DMS53 treated with DMSO at 0.1 percent for 48 hours (cell line): ENCODE measurements around the gene IL26.
A peak's percentile ranks its signal among the peaks of the same experiment; 100 is the strongest.
"Not testable (repeated sequence)": the region's sequence is repeated elsewhere in the genome, so short reads cannot be mapped to it uniquely, and the experiment has no call there.

ENCODE experiments used
- DNase-seq: peaks from one replicate; lab custom pipeline; 2025; ENCODE audit not compliant: unreplicated experiment; lab: John Stamatoyannopoulos, UW

The IL26 gene

DNA sequence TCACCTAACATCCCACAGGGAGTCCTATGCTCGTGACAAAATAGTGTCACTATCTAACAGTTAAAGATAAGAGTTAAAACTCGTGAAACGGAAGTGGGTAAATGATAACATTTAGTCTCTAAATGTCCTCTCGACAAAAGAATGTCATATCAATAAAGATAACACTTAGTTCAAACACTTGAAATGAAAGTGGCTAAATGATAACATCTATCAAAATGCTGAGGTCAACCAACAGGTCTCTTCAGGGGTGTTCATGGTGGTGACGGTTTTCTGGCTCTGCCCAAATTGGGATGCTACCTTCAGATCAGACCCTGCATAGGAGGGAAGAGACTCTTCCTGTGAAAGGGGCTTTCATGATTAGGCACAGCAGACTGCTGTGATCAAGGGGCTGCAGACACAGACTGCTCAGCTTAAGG, 22.1 kb downstream of the IL26 start:
- no peak for DNase-seq

DNA sequence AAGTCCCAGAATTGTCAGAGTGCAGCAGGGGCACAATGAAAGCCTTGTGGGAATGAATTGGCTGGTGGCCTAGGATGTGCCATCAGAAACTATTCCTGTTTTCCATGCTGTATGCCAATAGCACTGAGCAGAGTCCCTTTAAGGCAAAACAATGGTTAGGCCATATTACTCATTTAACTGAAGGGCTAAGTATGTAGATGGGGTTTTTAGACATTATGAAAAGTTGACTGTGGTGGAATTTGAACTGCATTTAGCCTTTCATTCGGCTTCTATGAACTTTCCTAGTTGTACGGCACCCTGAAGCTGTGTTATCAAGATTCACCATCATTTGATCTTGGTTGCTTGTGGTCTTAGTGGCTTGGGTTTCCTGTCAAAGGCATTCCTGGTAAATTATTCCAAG, 24.8 kb downstream of the IL26 start:
- DNase-seq = no peak

DNA sequence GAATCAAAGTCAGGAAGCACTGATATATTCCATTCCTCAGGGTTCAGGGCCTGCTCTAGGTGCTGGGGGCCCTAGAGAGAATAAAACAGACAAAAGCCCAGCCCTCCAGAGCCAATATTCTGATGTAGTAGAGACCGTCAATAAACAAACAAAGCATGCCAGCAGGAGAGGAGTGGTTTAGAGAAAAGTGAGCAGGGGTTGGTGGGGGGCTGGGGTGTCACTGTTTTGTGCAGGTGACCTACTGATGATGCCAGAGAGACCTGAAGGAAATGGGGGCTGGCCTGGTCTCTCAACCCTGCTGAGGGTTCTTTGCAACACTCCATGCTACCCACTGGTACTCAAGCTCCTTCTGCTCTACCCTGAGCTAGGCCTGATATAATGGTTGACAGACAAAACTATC, 26.5 kb downstream of the IL26 start:
- DNase-seq = no peak

DNA sequence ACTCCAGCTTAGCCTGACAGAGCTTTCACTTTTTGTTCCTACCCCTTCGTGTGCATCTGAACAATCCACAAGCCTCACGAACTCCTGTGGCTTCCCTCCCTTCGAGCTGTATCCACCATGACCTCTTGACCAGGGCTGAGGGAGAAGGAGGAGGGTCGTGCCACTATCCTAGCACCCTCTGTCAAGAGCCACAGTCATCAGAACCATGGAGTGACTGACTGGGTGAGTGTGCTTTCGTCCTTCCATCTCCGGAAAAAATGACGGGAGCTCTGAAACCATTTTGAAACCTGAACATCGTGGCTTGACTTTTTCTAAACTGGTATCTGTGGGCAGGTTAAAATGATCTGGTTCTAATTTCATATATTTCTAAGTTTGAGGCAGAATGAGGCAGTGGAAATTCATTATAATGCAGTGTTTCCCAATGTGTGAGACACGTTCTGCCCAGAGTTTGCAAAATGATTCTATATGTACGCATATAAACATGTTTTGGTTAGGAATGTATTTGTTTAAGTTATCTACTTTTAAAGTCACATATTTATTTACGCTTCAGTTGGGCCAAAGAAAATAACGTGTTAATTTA, 27.0 kb downstream of the IL26 start:
- DNase-seq = no peak

DNA sequence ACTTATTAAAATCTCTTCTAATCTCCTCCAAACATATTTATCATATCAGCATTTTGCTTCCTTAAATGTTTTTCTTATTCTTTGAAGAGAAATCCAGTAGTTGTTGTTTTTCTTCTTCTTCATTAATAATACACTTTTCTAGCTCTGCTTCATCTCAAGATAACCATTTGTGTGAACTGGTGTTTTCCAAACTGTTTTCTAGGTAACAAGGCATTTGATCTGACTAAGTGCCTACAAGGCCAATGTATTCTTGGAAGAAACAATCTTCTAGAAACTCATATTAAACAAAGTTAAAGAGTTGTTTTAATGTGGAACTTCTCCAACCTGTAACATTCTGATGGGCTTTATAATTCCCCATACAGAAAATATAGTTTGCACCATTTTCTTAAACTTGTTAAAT, 35.3 kb downstream of the IL26 start:
- DNase-seq = no peak

DNA sequence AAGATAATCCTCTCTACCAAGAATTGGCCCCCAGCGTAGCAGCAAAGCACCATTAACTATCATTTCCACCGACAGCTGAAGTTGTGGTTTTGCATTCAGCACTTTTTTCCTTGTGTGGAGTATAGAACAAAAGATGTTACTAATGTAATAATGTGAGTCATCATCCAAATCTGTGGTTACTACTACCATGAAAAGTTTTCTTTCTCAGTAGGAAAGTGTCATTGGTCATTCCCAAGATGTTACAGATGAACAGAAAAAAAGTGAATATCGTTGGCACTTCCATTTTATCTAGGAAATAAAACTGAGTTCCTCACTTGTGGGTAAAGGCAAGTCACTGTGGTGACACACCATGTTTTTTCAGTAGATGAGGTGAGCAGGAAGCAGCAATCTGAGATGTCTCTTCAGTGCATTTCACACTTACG, 35.8 kb downstream of the IL26 start:
- DNase-seq = no peak

DNA sequence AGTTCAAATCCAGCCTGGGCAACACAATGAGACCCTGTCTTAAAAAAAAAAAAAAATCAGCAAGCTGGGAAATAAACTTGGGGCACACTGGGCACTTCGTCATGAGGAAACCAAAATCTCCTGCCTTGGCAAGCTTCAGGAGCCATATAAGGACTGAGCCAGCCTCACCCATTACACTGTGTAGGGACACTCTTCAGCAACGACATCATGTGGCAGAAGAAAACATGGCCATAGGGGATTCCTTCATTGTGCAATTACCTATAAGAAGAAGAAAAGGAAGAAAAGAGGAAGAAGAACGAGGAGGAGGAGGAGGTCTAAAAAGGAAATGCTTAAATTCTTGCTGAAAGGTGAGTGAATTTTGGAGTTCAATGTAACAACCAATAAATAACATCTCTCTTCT, 40.0 kb downstream of the IL26 start:
- DNase-seq = no peak

DNA sequence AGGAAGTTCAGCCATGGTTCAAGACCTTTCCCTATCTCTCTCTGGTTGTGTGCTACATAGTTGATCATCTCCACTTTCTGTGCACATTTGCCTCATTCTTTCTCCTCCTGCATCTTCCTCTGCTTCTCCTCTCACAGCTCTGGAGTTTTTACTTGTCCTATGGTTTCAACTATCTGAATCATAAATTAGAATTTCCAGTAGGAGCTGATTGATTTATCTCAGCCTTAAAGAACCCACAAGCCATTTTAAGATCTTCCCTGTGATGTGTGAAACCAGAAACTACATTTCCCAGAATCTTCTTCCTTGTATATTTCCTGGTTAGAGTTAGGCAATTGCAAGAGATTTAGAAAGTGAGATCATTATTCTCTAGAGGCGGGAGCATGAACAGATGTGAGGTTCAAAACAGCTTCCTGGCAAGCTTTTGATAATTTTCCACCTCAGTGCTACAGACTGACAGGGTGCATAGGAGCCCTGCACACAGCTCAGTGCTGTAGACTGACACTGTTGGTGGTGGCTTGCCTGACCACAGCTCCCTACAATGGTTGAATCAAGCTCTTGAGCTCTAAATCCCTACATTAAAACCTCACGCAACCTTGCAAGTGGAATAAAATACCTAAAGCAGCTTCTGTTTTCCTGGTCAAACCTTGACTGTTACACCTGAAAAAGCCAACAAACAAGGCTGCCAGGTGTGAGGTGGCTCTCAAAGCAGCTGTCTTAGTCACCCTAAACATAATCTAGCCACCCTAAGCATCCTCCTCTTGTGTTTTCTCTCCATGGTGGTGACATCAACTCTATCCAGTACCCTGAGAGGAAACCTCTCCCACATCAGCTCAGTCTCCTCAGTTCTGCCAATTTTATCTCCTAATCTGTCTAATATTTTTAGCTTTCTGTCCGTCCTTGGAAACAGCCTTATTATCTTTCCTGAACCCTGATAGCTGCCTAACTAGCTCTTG, 44.5 kb downstream of the IL26 start:
- peak; percentile 97 for DNase-seq

DNA sequence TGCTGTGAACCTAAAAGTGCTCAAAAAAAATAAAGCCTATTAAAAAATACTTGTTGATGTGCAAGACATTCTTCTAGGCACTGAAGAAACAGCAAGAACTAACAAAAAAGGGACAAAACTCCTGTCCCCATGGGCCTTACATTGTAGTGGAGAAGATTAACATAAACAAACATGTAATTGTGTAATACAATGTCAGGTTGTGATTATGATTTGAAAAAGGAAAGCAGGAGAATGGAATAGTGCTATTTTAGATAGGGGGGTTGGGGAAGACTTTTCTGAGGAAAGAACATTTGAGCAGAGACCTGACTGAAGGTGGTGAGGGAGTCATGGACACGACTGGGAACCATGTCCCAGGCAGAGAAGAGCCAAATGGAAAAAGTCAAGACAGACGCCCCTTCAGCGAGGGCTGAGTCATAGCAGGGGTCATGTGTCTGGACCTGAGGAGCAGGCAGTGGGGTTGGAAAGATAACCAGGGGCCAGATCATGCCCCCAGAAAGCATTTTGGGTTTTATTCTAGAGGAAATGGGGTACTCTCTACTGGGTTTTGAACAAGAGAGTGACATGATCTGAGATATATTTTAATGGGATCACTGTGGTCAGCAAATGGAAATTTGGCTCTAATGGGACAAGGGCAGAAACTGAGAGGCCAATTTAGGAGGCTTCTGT, 46.7 kb downstream of the IL26 start:
- DNase-seq = no peak

DNA sequence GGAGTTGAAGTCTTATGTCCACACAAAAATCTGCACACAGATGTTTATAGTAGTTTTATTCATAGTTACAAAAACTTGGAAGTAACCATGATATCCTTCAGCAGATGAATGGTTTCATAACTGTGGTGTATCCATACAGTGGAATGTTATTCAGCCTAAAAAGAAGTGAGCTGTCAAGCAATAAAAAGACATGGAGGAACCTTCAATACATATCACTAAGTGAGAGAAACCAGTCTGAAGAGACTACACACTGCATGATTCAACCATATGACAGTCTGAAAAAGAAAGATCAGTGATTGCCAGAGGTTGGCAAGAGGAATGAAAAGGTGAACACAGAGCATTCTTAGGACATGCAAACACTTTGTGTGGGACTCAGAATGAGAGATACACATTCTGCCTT, 47.4 kb downstream of the IL26 start:
- DNase-seq = no peak

DNA sequence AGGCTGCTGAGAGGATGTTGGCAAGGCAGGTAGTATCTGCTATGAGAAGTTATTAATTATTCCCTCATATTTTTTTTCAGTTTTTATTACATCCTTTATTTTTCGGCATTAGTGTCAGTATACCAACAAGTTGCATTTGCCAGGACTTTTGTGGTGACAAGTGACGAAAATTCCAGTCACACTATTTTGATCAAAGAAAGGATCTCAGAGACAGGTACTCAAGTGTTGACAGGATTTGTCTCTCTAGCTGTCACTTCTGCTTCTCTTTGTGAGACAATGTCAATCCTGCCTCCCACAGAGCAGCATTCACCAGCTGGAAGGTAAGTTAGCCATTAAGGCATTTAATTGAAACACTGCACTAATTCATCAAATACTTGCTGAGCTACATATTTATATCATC, 48.0 kb downstream of the IL26 start:
- no peak for DNase-seq

DNA sequence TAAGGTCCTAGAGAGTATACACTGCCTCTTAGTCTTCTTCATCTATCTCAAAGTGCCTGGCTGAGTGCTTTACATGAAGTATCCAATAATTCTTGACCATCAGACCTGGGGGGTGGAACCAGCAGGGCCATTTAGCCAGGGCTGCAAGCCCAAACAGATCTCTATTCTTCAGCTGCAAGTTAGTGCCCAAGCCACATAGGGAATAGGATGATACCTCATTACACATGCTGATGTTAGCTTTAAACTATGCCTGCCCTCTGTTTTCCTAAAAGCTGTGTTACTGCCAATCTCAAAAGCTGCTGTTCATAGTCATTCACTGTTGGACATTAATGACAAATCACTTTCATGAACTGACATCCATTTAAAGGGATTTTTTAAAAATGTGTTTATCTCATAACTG, 49.4 kb downstream of the IL26 start:
- peak; percentile 33 for DNase-seq

DNA sequence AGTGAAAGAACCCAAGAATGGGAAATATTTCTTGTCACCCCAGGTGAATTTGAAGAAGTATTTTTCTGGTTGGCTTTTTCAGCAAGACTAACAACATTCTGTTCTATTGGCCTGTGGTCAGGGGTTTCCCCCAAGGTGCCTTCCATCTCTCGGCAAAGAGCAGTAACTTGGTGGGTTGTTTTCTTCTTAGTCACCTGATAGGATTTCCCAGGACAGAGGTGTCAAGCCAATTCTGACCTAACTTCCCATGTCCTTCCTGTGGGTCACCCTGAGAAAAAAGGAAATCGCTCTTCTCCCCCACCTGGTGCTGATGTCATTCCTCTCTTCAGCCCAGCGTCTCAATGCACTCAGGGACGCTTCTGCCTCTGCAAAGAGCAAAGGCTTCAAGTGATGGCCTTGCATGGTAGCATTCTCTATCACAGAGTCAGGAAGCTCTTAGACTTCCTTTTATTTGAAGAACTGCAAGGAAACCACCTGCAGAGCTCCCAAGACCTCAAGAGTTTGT, 50.0 kb downstream of the IL26 start:
- DNase-seq = peak; percentile 81

DNA sequence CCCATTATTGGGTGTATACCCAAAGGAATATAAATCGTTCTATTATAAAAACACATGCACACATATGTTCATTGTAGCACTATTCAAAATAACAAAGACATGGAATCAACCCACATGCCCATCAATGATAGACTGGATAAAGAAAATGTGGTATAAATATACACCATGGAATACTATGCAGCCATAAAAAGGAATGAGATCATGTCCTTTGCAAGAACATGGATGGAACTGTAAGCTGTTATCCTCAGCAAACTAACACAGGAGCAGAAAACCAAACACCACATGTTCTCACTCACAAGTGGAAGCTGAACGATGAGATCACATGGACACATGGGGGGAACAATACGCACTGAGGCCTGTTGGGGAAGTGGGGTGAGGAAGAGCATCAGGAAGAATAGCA, 50.8 kb downstream of the IL26 start:
- DNase-seq = not testable (repeated sequence)

DNA sequence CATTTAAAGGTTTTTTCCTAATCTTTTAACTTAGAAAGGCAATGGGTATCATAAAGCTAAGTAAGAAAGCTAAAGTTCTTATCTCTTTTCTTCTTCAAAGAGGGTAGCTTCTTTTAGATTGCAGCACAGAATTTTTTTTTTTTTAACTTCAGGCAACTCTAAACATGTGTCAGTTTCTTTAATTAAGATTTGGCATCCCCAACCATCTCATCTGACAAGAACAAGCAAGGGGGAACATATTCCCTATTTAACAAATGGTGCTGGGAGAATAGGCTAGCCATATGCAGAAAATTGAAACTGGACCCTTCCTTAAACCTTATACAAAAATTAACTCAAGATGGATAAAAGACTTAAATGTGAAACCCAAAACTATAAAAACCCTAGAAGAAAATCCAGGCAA, 51.8 kb downstream of the IL26 start:
- DNase-seq = no peak

DNA sequence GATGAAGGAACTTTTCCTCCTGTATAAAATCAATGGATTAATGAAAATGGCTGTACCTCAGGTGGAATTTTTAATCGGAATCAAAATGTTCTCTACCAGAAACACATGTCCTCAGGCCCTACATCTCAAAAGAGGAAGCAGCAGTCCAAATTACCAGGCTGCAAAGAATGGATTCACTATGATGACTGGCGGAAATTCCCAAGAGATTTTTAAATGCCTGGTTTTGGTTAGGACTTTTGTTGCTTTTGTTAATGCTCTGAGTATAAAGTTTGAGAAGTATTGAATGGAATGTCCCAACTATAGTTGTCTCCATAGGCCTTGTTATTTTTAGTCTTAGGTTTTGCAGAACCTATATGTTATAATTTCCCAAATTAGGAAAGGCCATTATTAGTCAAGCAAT, 54.9 kb downstream of the IL26 start:
- DNase-seq = no peak

DNA sequence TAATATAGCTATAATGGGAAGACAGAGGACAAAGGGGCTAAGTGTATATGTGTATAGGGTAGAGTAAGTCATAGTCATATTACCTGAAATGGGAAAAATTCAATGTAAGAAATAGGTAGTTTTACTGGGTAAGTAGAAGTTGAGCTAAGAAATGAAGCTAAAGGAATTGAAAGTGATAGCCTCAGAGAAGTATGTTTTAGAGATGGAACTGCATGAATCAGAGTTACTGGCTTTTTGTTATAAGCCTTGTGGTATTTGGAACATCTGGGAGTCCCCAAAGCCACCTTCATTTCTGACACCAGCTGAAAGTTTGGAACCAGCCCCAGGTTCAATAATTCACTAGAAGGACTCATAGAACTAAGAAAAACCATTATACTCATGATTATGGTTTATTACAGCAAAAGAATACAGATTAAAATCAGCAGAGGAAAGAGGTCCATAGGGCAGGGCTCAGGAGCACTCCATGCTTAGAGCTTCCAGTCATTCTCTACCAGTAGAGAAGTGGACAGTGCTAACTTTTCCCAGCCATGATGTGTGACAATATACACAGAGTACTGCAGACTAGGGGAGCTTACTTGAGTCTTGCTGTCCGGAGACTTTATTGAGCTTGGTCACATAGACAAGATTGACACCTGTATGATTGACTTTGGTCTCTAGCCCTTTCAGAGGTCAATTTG, 56.3 kb downstream of the IL26 start:
- DNase-seq = no peak

DNA sequence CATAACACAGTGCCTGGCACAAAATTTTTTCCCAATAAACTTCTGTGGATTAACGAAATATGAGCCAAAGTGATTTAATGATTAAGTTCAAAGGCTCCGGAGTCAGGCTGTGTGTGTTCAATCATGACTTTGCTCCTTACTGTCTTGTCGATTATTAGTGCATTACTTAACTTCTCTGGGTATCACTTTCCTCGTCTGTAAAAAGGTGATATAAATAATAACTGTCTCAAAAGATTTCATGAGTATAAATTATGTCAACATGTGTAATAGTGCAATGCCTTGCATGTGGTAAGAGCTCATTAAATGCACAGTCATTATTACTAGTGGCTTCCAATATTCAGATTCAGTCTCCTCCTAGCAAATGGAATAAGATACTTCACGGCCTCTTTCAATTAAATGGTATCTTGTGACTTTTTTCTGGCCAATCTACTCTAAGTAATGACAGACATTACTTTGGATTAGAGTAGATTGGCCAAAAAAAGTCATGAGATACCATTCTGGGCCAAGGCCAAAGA, 59.2 kb downstream of the IL26 start:
- no peak for DNase-seq

DNA sequence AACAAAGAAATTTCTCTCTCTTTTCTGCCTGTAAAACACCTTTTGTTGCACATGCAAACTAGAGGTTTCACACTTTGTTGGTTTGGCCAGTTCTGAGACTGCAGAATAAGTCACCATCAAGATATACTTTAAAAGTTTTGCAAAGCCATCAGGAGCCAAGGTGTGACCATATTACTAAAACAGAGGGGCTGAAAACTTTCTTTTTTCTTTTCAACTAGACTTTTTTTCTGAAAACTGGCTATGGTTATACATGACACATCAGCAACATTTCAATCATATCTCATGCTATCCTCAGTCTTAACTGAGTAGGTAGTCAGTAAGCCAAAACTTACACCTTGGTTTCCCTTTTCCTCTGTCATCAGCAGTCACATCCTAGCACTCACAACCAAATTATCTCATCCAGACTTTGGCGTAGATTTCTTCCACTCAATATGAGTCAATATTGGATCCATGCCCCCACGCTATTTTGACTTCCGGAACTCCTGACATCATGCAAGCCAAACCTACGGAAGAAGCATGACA, 62.0 kb downstream of the IL26 start:
- DNase-seq = no peak

DNA sequence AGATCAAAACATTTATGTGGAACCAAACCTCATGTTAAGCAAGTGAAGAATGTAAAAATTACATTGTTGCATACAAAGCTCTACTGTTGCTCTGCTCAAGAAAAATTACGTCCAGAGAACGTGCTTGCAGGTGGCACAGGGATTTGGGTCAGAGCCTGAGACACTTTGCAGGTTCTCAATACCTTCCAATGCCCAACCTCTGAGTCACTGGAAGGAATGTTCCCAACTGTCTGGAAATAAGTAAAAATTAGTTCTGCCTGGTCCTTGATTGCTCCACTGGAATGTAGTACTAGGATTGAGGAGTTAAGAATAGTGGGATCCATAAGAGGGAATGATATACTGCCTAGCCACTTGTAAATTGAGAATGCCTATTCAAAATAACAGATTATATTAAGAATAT, 63.2 kb downstream of the IL26 start:
- DNase-seq = no peak
